ENCODE data around the gene KIAA1210.

The KIAA1210 gene

DNA sequence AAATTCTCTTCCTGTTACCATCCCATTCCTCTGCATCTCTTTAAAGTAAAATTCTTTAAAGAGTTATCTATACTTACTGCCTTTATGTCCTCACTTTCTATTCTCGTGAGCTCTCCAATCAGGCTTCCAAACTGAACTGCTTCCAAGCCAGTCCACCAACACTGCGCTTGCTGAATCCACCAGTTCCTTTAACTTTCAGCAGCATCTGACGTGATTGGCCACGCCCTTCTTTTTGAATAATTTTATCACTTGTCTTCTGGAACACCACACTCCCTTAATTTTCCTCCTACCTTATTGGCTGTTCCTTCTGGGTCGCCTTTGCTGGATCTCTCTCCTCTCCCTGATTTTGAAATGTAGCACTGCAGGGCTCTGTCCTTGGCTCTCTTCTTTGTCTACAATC lies at the start of gene KIAA1210:
Gene KIAA1210, minus strand, starts transcription at position 163 of the 400 bp plus-strand sequence. CDS start 4,170 bp downstream, outside the sequence.
- no peak for DNase-seq (ENCODE audit: low spot score)

DNA sequence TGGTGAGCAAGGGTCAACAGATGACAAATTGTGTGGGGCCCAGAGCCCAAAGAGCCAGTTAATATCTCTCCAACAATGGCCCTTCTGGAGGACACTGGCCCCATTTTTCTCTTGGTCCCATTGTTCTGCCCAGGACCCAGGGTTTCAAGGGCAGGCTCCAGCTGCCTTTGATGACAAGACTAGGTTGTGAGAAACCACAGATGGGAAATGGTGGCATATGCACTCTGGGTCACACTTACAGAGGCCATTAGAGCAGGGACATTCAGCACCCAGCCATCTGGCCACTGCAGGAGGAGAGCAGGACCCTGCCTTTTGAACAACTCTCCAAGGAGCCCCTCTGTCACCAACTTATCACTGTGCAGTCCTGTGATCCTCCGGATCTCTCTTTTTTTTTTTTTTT lies 49.7 kb upstream of the KIAA1210 start:
- DNase-seq (ENCODE audit: low spot score), result no peak

DNA sequence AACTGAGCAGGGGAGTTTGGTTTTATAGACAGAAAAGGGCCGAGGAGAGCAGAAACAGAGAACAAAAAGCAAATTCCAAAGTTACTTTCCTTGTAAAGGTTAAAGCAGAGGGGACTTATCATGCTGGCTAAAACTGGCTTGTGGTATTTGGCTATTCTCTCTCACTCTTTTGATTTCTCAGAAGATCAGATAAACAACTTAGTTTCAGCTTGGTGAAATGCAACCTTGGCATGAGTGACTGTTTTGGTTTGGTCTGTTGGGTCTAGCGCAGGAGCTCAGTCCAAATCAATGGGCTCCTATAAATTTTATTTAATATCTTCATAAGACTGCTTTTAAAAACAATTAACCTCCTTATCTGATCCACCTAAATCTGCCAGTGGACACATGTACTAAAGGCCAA lies 47.3 kb upstream of the KIAA1210 start:
- no peak for DNase-seq (ENCODE audit: low spot score)

DNA sequence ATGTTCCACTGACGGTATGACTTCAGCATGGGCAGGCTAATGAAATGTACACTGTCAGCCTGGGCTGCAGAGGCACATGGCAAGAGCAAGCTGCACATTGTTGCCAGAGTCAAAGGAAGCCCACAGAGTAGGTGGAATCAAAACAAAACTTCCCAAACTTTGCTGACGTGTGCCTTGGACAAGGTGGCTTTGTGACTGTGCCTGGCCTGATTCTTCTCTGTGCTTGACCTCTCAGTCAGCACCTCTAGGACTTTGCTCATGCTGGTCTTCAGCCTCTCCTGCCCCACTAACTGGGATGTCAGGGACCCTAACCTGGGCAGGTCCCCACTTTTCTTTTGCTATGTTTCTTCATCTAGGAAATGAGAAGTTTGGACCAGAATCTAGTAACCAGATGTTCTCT lies 40.5 kb upstream of the KIAA1210 start:
- DNase-seq (ENCODE audit: low spot score), result no peak

DNA sequence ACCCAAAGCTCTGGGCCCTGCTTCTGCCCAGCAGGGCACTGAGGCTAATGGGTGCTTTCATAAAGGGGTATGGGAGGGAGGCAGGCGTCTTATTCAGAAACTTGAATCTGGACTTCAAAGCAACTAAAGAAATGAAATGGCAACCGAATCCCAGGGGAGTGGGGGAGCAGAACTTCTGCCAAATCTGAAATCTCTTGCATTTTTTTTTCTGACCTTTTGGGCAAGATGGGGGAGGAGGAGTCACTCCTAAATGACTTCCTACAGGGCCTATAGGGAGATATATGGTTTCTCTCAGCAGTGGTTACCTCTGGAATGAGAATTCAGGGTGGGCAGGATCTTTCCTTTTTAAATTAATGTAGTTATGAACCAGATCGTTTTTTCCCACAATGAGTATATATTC lies 30.6 kb upstream of the KIAA1210 start:
- DNase-seq (ENCODE audit: low spot score), result no peak

DNA sequence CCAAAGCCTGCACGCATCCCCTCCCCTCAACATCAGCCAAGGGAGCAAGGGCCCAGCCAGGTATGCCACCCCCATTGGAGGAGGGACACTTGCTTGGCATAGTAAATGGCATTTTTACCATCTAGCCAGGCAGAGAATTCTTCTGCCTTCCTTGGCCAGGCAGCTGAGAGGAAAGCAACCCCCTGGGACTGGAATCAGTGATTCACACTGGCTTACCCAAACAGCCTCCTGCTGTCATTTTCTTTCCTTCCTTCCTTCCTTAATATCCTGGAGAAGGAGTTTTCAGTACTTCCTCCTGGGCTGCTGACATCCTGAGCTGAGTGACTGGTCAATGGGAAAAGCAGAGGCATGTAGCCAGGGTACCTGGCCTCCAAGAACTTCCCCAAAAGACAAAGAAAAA lies 28.6 kb upstream of the KIAA1210 start:
- DNase-seq (ENCODE audit: low spot score), result no peak

DNA sequence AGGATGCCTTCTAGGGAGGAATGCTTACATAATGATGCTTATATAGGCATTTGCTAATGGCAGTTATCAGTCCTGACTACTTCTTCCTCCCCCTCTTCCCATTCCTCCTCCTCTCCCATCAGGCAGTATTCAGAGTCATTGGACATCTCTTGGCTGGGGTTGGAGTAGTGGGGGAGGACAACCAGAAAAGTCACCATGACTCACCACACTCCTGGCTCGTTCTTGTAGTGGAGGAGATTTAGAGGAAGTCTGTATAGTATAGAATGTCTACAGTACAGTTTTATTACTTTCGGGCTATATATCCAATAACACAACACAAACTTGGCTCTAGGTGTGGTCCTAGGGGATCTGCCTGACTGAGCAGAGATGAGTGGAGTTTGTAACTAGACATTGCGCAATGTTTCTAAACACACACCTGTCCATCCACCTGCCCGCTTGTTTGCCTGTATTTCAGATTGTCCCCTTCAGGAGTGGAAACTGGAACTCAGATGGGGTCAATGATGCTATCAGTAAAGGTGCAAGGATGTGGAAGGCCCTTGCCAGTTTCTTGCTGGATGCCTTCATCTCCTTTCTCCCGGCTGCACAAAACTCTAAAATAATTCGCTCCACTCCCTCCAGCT lies 27.9 kb upstream of the KIAA1210 start:
- DNase-seq (ENCODE audit: low spot score), result peak; percentile 52

DNA sequence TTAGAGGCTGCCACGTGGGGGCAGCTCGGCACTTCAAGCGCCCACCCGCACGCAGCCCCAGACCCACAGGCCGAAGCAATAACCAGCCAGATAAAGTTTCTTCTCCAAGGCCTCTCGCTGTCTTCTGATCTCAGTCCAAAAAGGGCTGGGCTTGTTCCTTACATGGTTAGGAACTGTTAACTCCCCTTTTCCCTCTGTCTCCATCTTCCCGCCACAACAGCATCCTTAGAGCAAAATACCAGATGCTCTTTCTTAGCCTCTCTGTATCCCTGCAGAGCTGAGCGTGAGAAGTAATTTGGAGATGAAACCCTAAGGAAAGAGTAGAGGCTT lies 23.4 kb upstream of the KIAA1210 start:
- no peak for DNase-seq (ENCODE audit: low spot score)

DNA sequence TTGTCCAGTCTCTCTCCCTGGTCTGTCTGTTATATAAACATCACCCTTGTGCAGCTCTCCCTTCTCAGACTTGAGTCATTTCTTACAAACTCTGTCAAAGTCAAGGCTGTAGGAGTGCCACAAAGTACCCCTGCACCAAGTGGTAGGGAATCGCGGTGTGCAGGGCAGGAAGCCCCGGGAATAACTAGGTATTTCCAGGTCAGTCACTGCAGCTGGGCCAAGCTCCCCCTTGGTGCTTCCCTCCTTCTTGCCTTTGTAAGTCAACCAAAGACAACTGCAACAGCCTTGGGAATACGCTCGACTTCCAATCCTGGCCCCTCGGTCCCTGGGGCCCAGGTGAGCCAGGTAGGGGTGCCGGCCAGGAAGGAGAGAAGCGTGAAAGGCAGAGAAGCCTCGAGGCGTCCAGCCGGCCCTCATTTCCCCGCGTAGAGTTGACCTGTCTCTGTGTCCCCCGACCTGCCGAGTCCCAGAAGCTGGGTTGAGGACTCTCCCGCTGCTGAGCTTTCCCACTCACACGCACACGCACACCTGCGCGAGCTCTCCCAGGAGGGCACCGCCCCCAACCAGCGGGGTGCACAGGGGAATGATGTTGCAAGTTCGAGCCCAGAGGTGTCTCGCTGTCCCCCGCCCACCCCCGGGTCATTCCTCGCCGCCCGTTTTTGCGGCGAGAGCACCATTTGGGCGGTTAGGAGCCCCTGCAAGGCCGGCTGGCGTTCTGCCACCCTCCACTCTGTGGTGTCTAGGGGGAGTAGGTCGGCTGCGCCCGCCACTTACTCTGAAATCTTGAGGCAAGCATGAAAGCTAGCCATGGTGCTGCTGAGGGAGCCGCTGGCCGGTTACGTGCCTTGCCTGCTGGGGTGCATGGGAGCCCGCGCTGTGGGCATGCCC lies 22.8 kb upstream of the KIAA1210 start:
- no peak for DNase-seq (ENCODE audit: low spot score)

DNA sequence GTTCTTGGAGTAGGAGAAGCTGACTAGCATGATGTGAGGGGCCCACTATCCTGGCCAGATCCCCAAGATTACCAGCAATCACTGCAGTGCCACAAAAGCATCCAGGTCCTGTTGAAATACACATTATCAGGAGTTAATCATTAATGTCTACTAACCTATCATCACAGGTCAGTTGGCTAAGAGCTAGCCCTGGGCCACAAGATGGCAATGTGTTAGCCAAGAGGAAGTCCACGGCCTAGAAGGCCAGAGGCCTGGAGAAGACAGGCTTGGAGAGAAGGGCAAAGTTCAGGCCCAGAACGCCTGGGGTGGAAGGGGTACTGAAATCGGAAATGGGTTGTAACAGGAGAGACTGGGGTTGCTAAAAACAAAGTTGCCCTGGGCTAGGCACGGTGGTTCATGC lies 19.9 kb upstream of the KIAA1210 start:
- no peak for DNase-seq (ENCODE audit: low spot score)

DNA sequence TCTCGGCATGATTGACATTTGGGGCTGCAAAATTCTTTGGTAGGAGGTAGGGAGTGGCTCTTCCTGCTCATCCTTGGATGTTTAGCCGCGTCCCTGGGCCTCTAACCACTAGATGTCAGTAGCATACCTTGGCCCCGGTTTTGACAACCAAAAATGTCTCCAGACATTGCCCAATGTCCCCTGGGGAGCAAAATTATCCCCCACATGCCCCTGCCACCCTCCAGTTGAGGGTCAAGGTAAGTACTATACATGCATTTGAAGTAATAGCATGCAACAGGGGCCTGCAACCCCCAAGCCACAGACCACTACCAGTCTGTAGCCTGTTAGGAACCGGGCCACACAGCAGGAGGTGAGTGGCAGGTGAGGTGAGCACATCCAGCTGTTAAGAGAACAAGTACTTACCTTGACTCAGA lies 17.6 kb upstream of the KIAA1210 start:
- peak; percentile 36 for DNase-seq (ENCODE audit: low spot score)

DNA sequence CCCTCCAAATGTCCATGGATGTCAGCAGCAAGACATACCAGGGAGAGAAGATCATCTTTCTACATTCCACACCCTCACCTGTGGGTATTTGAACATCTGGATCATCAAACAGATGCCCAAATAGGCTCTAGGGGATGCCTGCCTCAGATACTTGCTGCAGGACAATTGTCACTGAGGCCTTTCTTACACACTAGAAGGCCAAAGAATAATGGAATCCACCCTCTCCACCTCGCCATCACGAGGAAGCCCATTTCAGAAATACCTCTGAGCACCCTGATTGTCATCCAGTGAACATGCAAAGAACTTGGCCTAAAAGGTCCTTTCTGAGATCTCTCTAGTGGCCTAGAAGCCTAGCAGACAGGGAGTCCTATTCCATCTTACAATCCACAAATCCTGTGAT lies 6.9 kb upstream of the KIAA1210 start:
- DNase-seq (ENCODE audit: low spot score), result no peak

DNA sequence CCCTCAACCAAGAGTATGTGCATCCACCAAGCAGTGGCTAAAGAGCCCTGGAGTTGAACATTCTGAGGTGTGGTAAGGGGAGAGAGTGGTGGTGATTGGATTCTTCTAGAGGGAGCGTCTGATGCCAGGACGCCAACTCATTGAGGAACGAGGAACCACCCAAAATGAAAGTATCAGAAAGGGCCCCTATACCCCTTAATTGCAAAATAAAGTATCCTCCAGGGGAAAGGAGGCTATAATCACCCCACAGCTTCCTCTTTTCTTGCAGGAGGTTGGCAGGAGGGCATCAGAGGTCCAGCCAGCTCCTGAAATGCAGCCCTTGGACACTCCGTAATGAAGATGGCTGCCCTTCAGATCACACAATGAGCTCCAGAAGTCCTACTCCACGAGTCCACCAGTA lies 5.3 kb upstream of the KIAA1210 start:
- no peak for DNase-seq (ENCODE audit: low spot score)

DNA sequence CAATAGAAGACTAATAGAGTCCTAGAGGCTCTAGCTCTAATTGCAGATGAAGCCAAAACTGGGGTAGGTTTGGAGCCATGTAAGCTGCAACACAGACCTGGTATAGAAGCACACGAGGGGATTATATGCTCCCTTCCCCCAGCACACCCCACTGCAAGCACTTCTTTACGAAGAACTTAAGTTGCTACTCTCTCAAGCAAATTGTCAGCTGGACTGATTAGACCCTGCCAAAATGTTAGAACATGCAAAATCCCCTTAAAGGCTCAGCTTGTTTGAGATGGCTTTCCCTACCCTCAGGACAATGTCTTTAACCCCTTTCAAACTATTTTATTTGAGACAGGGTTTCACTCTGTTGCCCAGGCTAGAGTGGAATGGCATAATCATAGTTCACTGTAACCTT lies 4.7 kb upstream of the KIAA1210 start:
- DNase-seq (ENCODE audit: low spot score), result no peak

DNA sequence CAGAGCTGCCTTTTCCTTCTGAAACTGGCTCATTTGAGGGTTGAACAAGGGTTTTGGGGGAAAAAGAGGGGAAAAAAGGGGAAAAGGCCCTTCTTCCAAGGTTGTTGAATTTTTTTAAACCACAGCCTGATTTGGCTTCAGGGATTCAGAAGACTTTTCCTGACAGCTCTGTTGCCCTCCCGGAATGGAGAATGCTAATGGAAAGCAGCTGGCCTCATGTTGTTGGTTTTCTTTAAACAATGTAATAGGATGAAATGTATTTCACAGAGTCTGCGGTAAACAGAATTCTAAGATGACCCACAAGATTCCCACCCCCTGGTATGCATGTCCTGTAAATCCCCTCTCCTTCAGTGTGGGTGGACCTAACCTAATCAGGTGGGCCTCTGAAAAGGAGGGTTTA lies 3.3 kb upstream of the KIAA1210 start:
- DNase-seq (ENCODE audit: low spot score), result no peak

DNA sequence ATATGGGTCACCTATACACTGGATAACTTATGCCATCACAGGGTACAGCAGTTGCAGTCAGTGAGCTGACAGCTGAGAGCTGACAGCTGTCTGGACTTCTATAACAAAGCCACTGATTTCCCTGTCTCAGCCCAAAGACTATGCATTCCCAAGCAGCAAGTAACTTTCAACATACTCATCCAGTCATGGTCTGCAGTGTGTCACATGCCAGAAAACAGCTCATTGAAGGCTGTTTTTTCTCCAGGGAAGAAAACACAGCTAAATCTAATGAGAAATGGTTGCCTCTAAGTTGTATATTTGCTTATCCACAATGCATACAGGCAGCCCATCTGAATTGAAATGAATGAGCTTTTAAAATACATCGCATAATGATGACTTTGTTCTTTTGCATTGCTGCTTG lies 6.3 kb downstream of the KIAA1210 start:
- DNase-seq (ENCODE audit: low spot score), result peak; percentile 28

DNA sequence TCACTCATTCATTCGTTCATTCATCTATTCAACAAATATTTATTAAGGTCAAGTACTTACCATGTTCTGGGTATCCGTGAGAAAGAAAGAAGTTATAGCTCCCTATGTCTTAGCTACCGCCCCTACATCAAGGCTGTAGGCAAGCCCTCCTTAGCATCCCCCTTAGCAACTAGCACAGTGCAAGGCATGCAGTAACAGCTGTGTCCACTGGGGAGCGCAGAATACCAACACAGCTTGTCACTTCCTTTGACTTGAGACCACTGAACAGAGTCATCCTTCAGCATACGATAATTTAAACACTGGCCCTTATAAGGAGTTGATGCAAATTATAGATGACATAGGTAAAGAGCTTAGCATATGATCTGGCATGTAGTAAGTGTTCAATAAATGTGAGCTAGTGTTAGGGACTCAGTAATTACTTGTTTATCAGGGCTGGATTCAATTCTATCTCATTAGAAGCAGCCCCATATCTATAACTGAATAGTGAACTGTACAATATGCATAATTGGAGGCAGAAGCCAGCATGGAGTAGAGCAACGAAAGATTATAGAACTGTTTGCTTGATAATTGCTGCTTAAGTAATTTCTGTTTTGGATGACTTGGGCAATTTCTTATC lies 8.7 kb downstream of the KIAA1210 start:
- DNase-seq (ENCODE audit: low spot score), result peak; percentile 56

DNA sequence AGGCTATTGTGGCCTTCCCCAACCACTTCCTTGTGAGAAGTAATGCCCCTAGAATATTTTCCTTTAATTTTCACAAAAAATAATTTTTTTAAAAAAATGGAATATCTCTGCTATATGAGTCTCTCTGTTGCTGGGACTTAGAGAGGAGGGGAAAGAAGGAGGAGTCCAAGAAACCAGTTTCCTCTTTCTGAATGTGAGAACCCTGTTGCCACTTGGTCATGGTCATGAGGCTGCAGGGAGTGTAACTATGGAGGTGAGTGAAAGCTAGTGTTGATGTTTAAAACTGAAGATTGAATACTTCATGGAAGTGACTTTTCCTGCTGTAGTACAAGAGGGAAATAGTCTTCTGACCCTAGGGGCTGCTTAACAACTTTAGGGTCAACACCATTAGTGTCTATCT lies 20.4 kb downstream of the KIAA1210 start:
- no peak for DNase-seq (ENCODE audit: low spot score)

DNA sequence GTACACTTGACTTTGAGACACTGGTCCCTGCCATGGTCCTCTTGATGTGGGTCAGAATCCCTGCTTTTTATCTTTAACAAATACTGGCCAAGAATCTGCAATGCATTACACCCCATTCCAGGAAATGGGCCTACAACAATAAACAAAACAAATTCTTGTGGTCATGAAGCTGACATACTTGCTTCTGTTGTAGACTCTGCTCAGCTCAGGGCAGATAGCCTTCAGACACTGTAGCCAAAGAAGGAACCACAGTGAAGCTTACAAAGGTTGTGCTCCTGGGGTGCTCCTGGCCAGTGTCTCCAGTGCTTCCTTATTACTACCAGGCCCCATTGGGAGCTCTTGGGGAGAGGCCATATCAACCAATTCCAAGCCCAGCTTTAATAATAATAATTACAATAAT lies 21.8 kb downstream of the KIAA1210 start:
- peak; percentile 18 for DNase-seq (ENCODE audit: low spot score)

DNA sequence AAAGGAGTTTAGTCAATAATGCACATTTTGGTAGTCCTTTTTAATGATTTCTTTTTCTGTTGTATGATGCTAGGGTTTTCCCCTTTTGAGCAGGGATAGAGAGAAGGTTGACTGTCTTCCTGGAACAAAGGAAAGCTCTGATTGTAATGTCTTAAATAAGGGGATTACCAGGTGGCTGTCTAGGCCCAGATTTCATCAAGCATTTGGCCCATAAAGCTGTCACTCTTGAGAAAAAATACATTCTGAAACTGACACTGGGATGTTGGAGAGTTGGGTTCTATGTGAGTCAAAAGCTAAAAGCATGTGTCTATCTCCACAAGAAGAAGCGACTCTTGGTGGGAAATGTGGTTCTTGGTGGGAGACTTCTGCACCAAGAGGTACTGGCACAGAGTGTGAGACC lies 26.4 kb downstream of the KIAA1210 start:
- DNase-seq (ENCODE audit: low spot score), result no peak

DNA sequence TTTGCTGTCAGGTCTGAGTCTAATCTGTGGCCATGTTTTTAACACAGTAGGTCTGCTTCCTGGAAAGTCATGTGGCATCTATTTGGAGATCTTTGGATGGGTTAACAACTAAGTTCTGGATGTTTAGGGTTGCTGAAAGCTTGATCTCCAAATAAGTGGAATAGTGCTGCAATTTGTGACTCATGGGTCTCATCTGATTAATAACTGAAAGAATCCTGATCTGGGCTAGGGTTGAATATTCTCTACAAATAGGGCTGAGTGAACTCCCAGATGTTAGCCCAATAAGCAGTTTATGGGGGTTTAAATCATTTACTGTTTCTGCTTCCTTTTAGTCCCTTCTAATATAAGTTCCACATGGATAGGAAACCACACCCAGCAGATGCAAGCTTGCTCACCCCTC lies 31.7 kb downstream of the KIAA1210 start:
- DNase-seq (ENCODE audit: low spot score), result peak; percentile 3

DNA sequence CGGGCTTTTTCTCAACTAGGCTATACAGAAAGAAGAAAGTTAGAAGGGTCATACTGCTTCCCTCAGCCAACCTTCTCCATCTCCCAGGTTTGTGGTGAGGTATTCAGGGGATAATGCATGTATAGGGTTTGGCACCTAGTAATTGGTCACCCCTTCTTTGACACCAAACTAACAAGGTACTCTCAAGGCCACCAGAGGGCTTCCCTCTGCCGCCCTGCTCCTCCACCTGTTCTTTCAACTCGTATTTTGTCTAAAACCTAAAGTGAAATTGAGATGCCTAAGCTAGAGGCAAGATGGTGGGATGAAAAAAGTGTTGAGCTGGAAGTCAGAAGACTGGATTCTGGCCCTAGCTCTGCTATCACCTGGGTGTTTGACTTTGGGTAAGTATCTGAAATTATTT lies 32.8 kb downstream of the KIAA1210 start:
- no peak for DNase-seq (ENCODE audit: low spot score)

DNA sequence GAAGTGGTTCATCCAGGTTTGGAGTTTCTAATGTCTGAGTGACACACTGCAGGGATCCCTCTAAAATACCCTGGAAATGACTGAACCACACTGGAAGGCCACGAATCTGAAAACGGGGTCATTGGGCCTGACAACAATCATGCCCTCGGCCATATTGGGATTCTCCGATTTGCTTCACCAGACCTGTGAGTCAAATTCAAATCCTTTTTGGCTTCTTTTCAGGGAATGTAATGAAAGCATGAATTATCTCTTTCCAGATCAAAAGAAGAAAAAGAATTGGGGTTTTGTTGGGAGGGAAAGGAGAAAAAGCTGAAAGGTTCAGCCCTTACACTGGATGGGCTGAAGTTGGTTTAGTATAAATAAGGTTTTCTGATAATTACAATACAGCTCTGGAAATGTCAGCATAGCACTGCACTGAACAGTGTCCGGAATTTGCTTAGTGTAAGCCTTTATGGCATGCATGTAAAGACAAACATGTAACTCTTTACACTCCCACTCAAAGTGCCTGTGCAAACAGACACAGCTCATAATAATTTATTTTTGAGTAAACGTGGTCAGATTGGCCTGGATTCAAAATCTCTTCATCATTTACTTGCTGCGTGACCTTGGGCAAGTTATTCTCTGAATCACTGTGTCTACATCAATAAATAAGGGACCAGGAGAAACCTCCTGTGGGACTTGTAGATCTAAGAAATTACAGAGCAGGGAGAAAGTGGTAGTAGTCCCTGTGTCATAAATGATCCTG lies 33.4 kb downstream of the KIAA1210 start:
- no peak for DNase-seq (ENCODE audit: low spot score)
